ENCODE measurements around the gene OR10A3.

DNA sequence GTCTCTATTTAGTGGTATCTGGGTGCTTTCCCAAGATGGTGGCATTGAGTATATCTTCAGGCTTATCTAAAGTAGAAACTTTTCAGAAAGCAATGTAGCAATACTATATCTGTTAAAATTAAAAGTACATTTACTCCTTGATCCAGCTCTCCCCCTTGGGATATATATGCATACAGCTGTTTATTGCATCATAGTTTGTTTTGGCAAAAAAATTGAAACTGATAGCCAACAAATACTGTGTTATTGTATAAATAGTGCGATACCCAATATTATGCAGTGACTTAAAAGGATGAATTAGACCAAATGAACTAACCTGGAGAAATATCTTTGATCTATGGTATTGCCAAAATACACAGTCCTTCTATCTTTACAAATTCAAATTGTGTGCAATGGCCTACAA lies 8.4 kb upstream of the OR10A3 start:
- TF ChIP-seq, protein P1, sequence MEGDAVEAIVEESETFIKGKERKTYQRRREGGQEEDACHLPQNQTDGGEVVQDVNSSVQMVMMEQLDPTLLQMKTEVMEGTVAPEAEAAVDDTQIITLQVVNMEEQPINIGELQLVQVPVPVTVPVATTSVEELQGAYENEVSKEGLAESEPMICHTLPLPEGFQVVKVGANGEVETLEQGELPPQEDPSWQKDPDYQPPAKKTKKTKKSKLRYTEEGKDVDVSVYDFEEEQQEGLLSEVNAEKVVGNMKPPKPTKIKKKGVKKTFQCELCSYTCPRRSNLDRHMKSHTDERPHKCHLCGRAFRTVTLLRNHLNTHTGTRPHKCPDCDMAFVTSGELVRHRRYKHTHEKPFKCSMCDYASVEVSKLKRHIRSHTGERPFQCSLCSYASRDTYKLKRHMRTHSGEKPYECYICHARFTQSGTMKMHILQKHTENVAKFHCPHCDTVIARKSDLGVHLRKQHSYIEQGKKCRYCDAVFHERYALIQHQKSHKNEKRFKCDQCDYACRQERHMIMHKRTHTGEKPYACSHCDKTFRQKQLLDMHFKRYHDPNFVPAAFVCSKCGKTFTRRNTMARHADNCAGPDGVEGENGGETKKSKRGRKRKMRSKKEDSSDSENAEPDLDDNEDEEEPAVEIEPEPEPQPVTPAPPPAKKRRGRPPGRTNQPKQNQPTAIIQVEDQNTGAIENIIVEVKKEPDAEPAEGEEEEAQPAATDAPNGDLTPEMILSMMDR (IDR thresholded peaks at IDR 0.05; ENCODE audit: poor library complexity, severe bottlenecking), result no peak
- TF ChIP-seq POLR2AphosphoS5 (IDR thresholded peaks at IDR 0.05), result no peak
- TF ChIP-seq MXI1 (conservative IDR thresholded peaks at IDR 0.05; ENCODE audit: poor library complexity, severe bottlenecking), result no peak
- TF ChIP-seq SMC3 (conservative IDR thresholded peaks at IDR 0.05; ENCODE audit: poor library complexity), result no peak
- TF ChIP-seq, protein P2, sequence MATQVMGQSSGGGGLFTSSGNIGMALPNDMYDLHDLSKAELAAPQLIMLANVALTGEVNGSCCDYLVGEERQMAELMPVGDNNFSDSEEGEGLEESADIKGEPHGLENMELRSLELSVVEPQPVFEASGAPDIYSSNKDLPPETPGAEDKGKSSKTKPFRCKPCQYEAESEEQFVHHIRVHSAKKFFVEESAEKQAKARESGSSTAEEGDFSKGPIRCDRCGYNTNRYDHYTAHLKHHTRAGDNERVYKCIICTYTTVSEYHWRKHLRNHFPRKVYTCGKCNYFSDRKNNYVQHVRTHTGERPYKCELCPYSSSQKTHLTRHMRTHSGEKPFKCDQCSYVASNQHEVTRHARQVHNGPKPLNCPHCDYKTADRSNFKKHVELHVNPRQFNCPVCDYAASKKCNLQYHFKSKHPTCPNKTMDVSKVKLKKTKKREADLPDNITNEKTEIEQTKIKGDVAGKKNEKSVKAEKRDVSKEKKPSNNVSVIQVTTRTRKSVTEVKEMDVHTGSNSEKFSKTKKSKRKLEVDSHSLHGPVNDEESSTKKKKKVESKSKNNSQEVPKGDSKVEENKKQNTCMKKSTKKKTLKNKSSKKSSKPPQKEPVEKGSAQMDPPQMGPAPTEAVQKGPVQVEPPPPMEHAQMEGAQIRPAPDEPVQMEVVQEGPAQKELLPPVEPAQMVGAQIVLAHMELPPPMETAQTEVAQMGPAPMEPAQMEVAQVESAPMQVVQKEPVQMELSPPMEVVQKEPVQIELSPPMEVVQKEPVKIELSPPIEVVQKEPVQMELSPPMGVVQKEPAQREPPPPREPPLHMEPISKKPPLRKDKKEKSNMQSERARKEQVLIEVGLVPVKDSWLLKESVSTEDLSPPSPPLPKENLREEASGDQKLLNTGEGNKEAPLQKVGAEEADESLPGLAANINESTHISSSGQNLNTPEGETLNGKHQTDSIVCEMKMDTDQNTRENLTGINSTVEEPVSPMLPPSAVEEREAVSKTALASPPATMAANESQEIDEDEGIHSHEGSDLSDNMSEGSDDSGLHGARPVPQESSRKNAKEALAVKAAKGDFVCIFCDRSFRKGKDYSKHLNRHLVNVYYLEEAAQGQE (IDR thresholded peaks at IDR 0.05; ENCODE audit: borderline replicate concordance), result no peak
- TF ChIP-seq EZH2 (IDR thresholded peaks at IDR 0.05; ENCODE audit: borderline replicate concordance, insufficient read depth, low read length, poor library complexity, severe bottlenecking), result no peak
- no peak for TF ChIP-seq EP300 (conservative IDR thresholded peaks at IDR 0.05; ENCODE audit: poor library complexity, severe bottlenecking)
- no peak for TF ChIP-seq TAF1 (IDR thresholded peaks at IDR 0.05; ENCODE audit: low read depth)
- TF ChIP-seq RAD21 (conservative IDR thresholded peaks at IDR 0.05), result no peak

All from neural cell (in vitro differentiated cells).